ENCODE results near the gene ISG15.
"Not testable (repeated sequence)": the region's sequence is repeated elsewhere in the genome, so short reads cannot be mapped to it uniquely, and the experiment has no call there.

ISG15 gene

DNA sequence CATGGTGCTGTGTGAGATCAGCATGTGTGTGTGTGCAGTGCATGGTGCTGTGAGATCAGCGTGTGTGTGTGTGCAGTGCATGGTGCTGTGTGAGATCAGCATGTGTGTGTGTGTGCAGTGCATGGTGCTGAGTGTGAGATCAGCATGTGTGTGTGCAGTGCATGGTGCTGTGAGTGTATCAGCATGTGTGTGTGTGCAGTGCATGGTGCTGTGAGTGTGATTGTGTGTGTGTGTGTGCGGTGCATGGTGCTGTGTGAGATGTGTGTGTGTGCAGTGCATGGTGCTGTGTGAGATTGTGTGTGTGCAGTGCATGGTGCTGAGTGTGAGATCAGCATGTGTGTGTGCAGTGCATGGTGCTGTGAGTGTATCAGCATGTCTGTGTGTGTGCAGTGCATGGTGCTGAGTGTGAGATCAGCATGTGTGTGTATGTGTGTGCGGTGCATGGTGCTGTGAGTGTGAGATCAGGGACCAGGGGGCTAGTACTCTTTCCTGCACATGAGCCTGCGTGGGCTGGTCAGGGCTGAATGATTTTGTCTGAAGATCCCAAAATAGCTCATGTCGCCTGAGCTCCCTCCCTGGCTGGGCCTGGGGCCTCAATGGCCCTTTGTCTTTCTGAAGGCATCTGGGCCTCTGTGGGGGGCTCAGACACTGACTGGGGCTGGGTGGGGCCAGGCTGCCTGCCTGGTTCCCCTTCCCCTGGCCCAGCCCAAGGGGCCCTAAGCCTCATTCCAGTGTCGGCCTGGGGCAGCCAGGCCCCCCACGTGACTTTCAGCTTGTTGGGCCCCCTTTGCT, 17.8 kb downstream of the ISG15 start:
- DNase-seq: not testable (repeated sequence)

DNA sequence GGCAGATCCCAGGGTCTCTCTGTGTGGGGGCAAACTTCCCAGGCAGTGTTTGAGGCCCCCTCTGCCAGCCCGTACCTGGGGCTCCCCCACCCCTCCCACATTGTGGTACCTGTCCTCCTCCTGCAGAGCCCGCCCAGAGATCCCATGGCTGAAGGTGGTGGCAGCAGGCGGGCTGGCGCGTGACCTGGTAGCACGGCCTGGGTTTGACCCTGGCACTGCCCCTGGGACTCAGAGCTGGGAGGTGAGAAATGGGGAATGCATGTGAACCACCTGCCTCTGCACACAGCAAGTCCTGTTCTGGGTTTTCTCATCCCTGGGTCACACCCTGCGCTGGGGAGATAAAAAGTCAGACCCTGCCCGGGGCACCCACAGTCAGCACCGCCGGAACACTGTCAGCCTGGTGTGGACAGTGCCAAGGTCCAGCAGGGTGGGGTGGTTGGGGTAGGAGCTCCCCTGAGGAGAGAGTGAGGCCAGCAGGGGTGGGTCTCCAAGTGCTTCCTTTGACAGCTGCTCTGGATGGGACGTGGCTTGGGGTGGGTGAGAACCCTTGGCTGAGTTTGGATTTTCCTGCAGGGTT, 18.4 kb downstream of the ISG15 start:
- no peak for DNase-seq

DNA sequence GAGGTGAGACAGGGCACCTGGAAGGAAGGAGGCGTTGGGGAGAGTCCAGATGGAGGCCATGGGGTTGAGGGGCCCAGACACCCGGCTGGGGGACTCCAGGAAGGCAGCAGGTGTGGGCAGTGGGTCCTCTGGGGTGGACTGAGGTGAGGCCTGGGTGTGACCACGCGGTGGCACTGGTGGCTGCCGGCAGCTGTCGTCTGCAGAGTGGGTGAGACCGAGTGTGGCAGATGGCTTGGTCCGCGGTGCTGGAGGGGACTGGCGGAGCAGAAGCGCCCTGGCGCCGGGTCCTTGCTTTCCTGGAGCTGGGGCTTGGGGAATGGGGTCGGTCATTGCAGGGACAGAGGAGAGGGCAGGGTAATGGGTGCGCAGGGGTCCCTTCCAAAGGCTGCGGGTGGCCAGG, 19.1 kb downstream of the ISG15 start:
- DNase-seq: no peak

DNA sequence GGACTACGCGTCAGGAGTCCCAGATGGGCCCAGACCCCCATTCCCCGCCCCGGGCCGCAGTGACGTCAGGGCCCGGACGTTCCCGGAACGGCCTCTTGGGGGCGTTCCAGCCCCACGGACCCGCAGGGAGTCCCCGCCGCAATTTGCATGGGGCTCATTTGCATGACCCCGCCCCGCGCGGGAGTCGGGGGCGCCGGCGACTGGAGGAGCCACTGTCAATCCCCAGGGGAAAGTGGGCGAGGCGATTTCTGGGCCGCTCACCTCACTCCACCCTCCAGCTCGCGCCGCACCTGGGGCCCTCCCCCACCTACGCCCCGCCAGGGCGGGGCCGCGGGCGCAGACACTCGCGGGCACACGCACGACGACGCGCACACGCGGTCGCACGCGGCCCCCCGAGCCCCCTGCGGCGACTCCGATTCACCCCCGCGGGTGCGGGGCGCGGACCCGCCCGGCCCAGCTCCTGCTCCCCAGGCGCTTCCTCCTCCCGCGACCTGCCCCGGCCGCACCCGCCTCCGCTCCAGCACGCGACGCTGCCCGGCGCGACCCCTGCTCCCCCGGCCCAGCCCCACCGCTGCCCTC, 19.8 kb downstream of the ISG15 start:
- no peak for DNase-seq

DNA sequence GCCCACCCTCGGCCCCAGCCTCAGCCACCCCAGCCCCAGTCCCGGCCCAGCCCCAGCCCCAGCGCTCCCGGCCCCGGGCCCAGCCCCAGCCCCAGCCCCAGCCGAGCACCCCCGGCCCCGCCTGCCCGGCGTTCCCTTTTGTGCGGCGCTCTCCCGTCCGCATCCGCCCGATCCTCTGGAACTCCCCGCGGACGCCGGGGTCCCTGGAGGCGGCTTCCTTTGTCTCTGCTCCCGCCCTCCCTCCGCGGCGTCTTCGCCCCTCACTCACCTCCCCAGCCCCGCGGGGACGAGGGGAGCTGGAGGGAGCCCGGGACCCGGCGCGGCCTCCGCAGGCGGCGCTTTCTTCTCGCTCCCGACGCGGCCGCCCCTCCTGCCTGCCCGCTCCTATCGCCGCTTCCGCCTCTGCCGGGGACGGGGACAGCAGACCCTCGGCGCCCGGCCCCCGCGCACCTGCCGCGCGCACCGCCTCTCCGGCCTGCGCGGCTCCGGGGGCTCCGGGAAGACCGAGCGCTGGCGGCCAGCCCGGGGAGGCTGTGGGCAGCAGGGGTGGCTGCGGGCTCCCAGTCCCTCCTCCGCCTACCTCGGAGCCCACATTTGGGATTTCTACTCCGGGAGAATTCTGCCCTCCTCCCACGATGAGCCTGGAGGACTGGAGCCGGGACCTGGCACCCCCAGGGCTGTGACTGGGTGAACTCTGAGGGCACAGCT, 20.6 kb downstream of the ISG15 start:
- DNase-seq: no peak

DNA sequence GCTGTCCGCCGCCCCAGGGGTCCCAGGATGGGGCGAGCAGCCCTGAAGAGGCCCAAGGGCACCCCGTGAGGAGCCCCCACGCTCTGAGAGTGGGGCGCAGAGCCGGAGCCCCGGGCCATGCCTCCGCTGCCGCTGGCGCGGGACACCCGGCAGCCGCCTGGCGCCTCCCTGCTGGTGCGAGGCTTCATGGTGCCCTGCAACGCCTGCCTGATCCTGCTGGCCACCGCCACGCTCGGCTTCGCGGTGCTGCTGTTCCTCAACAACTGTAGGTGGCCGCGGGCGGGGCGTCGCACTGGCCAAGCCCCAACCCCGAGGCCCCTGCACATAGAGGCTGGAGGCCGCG, 21.1 kb downstream of the ISG15 start:
- no peak for DNase-seq

DNA sequence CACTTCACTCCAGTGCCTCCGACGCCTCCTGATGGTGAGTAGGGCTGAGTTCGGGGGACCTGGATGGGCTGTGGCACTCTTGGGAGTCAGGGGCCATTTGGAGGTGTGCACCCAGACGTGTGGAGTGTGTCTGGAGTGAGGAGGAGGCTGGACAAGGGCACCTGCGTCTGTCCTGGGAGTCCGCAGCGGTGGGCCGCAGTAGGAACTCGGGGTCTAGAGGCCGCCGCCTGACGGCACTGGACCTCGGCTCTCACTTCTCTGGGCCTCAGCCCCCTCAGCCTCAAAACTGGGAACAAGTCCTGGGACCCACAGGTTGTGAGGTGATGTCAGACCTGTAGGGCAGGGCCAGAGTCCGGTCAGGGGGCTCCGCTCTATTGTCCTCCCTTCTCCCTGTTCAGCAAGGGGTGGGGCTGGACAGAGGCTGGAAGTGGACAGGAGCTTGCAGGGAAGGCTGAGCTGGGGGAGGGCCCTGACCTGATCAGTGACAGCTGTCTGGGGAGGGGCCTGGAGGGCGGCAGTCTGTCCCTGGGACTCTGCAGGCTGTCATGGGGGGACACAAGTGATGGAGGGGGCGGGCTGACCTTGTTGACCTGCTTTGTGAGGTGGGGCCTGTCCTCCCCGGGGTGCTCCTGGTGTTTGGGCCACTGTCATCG, 22.1 kb downstream of the ISG15 start:
- DNase-seq: no peak

DNA sequence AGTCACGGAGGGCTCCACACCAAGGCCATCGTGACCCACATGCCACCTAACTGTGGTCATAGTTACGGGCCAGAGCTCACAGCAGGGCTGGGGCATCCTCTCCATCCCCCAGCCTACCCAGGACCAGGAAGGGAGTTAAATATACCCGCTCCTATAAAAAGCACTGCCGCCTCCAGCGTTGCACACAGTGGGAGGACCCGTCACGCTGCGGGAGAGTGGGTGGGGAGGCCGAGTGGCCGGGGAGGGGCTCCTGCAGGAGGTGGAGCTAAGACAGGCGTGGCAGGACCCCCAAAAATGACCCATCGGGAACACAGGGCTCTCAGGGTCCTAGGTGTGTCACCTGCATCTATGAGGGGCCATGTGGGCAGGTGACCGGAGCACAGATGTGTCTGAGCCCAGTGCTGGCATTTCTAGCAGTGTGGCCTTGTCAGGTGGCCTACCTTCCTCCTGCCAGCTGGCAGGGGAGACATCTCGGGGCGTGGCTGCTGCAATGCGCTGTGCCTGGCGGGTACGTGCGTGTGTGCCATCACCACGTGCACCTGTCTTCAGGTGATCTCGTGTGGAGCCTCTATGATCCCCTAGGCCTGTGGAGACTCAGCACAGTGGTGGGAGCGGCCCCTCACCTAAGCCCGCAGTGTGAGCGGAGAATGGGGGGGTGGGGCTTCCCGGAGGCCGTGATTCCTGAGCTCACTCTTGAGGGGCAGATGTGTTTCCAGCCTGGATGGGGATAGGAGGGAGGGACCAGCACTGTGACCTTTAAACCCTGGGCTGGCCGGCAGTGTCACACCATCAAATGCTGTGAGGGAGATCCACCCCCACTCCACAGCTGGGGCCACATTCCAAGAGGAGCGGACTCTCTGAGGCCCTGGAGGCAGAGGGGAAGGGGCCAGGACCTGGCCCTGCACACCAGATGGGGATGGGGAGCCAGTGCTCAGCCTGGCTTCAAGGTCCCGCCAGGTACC, 24.4 kb downstream of the ISG15 start:
- DNase-seq: no peak

DNA sequence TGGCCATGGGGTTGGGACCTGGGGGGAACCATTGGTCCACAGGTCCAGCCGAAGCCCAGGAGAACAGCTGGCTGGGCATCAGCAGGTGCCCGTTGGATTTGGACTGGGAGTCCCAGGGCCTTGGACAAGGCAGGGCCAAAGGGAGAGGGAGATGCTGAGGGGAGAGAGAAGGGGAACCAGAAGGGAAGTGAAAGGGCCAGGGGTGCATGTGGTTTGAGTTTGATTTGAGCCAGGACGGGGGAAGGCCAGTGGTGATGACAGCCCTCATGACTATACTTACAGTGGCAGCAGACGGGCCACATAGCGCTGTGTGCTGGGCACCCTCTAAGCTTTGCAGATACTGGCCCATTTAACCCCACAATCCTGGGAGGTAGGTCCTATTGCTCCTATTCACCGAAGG, 25.4 kb downstream of the ISG15 start:
- no peak for DNase-seq

DNA sequence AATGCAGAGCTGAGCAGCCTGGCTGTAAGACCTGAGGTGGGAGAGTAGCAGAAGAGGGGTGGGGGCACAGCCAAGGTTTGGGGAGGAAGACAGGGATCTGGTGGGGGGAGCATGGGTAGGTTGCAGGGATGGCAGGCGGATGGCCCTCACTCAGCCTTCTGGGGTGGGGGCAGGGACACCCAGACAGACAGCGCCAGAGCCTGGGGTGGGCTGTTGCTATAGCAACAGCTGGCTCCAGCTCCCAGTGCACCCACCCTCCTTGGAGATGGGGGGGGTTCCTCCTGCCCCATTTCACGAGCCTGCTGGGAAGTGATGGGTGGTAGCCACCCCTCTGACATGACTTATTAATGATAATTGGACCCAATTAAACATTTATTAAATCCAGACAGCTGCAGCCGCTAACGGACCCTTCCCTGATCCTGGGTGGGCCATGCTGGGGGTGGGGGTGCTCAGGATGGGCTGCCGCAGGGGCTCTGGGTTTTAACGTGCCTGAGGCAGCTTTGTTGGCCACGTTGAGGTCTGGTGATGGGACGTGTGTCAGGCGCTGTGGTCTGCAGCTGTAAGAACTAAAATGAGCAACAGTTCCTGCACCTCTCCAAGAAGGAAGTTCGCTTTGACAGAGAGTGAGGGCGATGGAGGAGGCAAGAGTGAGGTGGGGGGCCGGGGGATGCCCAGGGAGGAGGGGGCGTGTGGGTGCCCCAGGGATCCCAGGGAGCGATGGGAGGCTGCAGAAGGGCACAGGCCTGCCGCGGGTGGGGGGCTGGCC, 26.0 kb downstream of the ISG15 start:
- no peak for DNase-seq

DNA sequence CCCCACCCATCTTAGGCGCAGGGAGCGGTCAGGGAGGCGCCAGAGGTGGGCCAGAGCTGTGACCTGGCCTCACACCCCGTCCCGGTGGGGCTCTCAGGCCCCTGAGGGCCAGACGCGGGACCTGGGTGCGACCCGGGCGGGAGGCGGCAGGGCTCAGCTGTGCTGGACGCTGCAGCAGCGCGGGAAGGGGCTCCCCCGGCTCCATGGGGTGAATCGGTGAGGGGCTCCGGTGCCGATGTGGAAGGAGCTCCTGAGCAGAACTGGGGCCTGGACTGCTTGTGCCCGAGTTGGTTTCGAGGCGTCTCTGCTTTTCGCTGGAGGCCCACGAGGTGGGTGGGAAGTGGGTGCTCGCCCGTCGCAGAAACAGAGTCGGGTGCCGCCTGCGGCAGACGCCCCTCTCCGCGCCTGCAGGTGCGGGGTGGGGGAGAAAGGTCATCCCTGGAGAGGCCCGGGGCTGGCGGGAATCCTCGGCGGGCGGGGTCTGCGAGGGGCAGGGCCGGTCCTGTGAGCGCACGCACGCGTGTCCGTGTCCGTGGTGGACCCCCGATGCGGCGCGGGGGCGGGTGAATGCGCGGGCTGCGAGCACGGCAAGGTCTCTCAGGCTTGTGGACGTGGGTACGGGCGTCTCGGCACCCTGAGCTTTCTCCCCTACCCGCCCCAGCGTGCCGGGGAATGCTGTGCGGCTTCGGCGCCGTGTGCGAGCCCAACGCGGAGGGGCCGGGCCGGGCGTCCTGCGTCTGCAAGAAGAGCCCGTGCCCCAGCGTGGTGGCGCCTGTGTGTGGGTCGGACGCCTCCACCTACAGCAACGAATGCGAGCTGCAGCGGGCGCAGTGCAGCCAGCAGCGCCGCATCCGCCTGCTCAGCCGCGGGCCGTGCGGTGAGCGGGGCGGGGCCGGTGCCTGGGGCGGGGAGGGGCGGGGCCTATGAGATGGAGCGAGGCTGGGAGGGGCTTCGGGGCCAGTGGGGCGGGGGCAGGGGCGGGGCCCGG, 27.0 kb downstream of the ISG15 start:
- no peak for DNase-seq

DNA sequence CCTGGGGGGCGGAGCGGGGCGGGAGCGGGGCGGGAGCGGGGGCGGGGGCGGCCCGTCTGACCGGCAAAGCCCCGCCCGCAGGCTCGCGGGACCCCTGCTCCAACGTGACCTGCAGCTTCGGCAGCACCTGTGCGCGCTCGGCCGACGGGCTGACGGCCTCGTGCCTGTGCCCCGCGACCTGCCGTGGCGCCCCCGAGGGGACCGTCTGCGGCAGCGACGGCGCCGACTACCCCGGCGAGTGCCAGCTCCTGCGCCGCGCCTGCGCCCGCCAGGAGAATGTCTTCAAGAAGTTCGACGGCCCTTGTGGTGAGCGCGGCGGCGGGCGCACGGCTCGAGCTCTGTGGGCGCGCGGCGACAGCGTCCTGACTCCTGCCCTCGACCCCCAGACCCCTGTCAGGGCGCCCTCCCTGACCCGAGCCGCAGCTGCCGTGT, 27.8 kb downstream of the ISG15 start:
- no peak for DNase-seq

DNA sequence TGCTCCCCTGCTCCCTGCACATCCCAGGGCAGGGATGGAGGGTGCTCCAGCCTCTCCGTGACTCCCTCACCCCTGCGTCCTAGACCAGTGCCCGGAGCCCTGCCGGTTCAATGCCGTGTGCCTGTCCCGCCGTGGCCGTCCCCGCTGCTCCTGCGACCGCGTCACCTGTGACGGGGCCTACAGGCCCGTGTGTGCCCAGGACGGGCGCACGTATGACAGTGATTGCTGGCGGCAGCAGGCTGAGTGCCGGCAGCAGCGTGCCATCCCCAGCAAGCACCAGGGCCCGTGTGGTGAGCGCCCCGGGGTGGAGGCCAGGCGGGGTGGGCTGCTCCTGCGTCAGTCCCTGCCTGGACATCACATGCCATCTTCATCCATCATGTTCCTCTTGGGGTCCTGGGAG, 28.6 kb downstream of the ISG15 start:
- DNase-seq: no peak

DNA sequence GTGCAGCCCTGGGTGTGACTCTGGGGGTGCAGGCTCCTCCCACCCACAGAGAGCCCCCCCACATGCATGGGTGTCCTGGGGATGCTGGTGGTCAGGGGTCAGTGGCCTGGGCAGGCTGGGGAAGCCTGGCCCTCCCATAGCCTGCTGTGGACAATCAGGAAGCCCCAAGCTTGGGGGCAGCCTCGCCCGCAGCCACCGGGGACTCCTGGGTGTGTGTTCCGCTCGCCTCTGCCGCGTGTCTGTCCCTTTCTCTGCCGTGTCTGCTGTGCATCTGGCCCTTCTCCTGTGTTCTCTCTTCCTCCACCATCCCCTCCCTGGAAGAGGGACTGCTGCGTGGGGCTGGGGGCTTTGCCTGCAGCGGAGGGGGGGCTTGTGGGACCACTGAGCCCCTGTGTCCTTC, 29.5 kb downstream of the ISG15 start:
- no peak for DNase-seq

DNA sequence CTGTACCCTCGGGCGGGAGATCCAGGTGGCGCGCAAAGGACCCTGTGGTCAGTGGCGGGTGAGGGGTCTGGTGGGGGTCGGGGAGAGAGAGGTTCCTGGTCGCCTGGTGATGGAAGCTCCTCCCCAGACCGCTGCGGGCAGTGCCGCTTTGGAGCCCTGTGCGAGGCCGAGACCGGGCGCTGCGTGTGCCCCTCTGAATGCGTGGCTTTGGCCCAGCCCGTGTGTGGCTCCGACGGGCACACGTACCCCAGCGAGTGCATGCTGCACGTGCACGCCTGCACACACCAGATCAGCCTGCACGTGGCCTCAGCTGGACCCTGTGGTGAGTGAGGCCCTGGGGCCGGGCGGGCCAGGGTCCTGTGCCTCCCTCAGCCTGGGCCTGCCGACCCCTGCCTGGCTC, 30.1 kb downstream of the ISG15 start:
- no peak for DNase-seq

DNA sequence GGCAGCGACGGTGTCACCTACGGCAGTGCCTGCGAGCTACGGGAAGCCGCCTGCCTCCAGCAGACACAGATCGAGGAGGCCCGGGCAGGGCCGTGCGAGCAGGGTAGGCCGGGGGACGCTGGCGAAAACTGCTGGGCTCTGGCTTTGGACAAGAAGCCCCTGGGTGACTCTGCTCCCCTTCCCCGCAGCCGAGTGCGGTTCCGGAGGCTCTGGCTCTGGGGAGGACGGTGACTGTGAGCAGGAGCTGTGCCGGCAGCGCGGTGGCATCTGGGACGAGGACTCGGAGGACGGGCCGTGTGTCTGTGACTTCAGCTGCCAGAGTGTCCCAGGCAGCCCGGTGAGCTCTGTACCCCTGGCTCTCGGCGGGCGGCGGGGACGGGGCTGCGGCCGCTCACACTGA, 30.6 kb downstream of the ISG15 start:
- DNase-seq: no peak

DNA sequence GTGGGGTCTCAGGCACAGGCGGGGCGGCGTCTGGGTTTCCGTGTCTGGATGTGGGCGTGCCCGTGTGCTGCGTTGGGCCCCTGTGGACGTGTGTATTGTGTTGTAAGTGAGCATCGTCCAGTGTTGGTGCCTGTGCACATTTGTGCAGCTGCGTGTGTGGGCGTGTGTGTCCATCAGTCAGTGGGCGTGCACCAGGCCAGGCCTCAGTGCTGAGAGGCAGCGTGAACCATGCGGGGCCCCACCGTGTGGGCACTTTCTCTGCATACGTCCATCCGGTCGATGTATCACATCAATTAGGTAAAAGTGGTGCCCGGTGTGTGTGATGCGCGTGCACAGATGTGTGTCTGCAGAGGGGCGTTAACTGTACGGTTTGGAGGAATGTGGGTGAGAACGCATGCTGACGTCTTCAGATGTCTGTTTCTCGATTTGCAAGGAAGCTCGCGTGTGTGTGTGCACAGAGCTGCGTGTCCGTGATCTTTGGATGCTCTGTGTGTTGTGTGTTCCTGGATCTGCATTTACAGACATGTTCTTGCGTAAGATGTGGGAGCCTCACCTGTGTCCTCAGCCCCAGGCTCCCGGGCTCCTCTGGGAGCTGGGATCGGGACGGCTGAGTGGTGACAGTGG, 31.3 kb downstream of the ISG15 start:
- DNase-seq: no peak

DNA sequence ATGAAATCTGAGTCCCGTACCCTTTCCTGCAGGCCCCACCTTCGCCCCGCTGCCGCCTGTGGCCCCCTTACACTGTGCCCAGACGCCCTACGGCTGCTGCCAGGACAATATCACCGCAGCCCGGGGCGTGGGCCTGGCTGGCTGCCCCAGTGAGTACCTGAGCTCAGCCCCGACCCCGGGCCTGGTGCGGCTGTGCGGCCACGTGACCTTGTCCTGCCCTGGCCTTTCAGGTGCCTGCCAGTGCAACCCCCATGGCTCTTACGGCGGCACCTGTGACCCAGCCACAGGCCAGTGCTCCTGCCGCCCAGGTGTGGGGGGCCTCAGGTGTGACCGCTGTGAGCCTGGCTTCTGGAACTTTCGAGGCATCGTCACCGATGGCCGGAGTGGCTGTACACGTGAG, 31.8 kb downstream of the ISG15 start:
- no peak for DNase-seq

DNA sequence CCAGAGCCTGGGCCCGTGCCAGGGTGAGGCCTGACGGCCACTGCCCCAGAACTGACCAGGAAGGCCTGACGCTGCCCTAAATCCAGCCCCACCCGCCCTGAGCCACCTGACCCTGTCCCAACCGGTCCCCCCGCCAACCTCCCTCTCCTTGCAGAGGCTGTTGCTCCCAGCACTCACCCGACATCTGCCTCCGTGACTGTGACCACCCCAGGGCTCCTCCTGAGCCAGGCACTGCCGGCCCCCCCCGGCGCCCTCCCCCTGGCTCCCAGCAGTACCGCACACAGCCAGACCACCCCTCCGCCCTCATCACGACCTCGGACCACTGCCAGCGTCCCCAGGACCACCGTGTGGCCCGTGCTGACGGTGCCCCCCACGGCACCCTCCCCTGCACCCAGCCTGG, 32.9 kb downstream of the ISG15 start:
- DNase-seq: no peak

DNA sequence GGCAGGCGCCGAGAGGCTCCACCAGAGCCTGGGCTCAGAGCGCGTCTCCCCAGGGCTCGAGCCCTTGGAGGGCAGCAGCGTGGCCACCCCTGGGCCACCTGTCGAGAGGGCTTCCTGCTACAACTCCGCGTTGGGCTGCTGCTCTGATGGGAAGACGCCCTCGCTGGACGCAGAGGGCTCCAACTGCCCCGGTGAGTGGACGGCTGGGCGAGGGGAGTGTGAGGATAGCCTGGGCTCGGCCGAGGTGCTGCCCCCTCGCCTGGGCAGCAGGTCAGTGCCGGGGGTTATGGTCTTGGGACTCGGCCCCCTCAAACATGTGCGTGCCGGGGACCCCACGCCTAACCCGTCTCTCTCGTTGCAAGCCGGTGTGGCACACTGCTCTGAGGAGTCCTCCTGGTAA, 33.5 kb downstream of the ISG15 start:
- no peak for DNase-seq

All from SIG-M5 (cell line).